ENCODE measurements around the gene SPEG. TPM values are rescaled to one million over a fixed set of nuclear protein-coding genes. Genes with fewer than 3 reads are reported as not detected.
A peak's percentile ranks its signal among the peaks of the same experiment; 100 is the strongest.

The SPEG gene
- total and polyA plus RNA-seq, 2 of the 8 experiments (the other 6 are each of a cell fraction or from before 2014, with no cell fraction given), result 19.9 to 32.0 TPM

- Histone ChIP-seq H3K56ac (replicated peaks; ENCODE audit: insufficient read length, low read depth, low read length) (no peak overlapping the region), H3K9ac (replicated peaks in 1 of 4; ENCODE audit: extremely low read depth in 1 of 4, low read depth in 3 of 4, low read length in 3 of 4) (no peak overlapping the region), H3K4ac (replicated peaks; ENCODE audit: insufficient read length, low read depth, low read length) (no peak overlapping the region), H3K18ac (ENCODE audit: extremely low read depth, low read length) (no peak overlapping the region), H3K79me2 (ENCODE audit: control insufficient read depth in 1 of 2, insufficient read depth in 2 of 2, low read length in 2 of 2) (no peaks in the 10 kb centered on the region), H4K91ac (replicated peaks; ENCODE audit: insufficient read length, low read length) (no peak overlapping the region), H3K4me1 (replicated peaks in 1 of 4; ENCODE audit: control insufficient read depth in 3 of 4, insufficient read depth in 4 of 4, low read length in 3 of 4) (peaks cover 0 to 16% (median 6%) of the 10 kb centered on the region in 4 experiments; a peak in 6 of 7 replicates), H2BK15ac (ENCODE audit: low read length) (no peak overlapping the region), H3K36me3 (ENCODE audit: control insufficient read depth in 2 of 4, insufficient read depth in 4 of 4, low read length in 3 of 4) (no peaks in the 10 kb centered on the region), H3K79me1 (ENCODE audit: low read depth, low read length) (no peaks in the 10 kb centered on the region), H3K4me3 (ENCODE audit: extremely low read depth in 1 of 4, insufficient read depth in 2 of 4, low read depth in 3 of 4, low read length in 4 of 4) (no peak overlapping the region), H3K23ac (ENCODE audit: insufficient read length) (no peak overlapping the region), H2AFZ (ENCODE audit: low read length) (no peak overlapping the region), H3K4me2 (ENCODE audit: insufficient read depth in 1 of 2, low read depth in 2 of 2, low read length in 2 of 2) (no peak overlapping the region), H2BK20ac (ENCODE audit: low read length) (no peak overlapping the region; the same call in 1 of the 2 replicates), H3K14ac (ENCODE audit: insufficient read length) (no peak overlapping the region), H3K23me2 (ENCODE audit: low read depth, low read length) (no peaks in the 10 kb centered on the region), H2BK12ac (ENCODE audit: low read depth, low read length) (no peak overlapping the region), H3K27me3 (replicated peaks in 1 of 4; ENCODE audit: control insufficient read depth in 3 of 4, extremely low read depth in 1 of 4, insufficient read depth in 3 of 4, low read length in 3 of 4) (peaks cover 0 to 2% (median 0%) of the 10 kb centered on the region in 4 experiments; a peak in 1 of 7 replicates), H4K5ac (ENCODE audit: insufficient read length, low read depth, low read length) (no peak overlapping the region), H2AK5ac (ENCODE audit: low read depth, low read length) (no peak overlapping the region), H4K20me1 (replicated peaks in 1 of 2; ENCODE audit: control insufficient read depth in 1 of 2, insufficient read depth in 2 of 2, low read length in 2 of 2) (no peaks in the 10 kb centered on the region), H3K27ac (ENCODE audit: low read depth, low read length) (no peak overlapping the region), H4K8ac (ENCODE audit: extremely low read depth, insufficient read depth, low read length) (no peak overlapping the region), H2BK120ac (replicated peaks; ENCODE audit: low read depth, low read length) (no peak overlapping the region), H3K9me3 (ENCODE audit: insufficient read depth in 2 of 2, low read depth in 1 of 2, low read length in 1 of 2) (no peaks in the 10 kb centered on the region), H2BK5ac (ENCODE audit: low read depth, low read length) (no peak overlapping the region)
- FAIRE-seq (no peak), DNase-seq (ENCODE audit: low read depth in 1 of 2, low spot score in 2 of 2) (peak in 1 of 2 experiments; percentile 65)
- POLR2A ChIA-PET (ENCODE audit: partially characterized antibody), result interaction anchor here (1.3 to 2.5 kb wide), 2 partner anchors 12 to 17 kb away, joined by 8 to 17 read pairs; partner anchors contain the start of genes DES and DNPEP
- WGBS, 2 experiments (ENCODE audit: extremely low coverage in 1 of 2, insufficient coverage in 1 of 2, insufficient read length in 1 of 2, insufficient replicate concordance in 2 of 2, low coverage in 1 of 2, low lambda C conversion rate in 2 of 2, missing lambda C conversion rate in 1 of 2), result 68% methylated on average over 9 of the region's 9 CpGs; no CpG with 5 or more reads in 1 of the 2 experiments
- CTCF ChIA-PET (ENCODE audit: partially characterized antibody), result interaction anchor here (1.2 to 13.0 kb wide), 22 partner anchors 10 to 376 kb away, joined by 3 to 407 read pairs (median 38); partner anchors contain the start of genes DES, DNPEP, GMPPA and SPEG
- no peak for TF ChIP-seq NRF1 (IDR thresholded peaks at IDR 0.05; ENCODE audit: low read depth, low read length)
- peak; percentile 60 to 73 for TF ChIP-seq RAD21 (IDR thresholded peaks at IDR 0.05 in 1 of 2, conservative IDR thresholded peaks at IDR 0.05 in 1 of 2; ENCODE audit: low read depth in 2 of 2, low read length in 2 of 2)
- no peak for TF ChIP-seq BACH1 (IDR thresholded peaks at IDR 0.05; ENCODE audit: low read length)
- TF ChIP-seq CTCF (IDR thresholded peaks at IDR 0.05; ENCODE audit: control extremely low read depth in 1 of 3, insufficient read depth in 1 of 3, low read depth in 1 of 3, low read length in 3 of 3), result peak; percentile 57 to 68 (median 66)
These were observed 29.2 kb upstream of the SPEG start for GRCh38 chr2:219405451-219405850.
